ENCODE measurements around the gene ENTHD1. TPM values are rescaled to one million over a fixed set of nuclear protein-coding genes. Genes with fewer than 3 reads are reported as not detected.

ENTHD1 gene
- total and polyA plus RNA-seq, 9 of the 15 experiments (the other 6 are each of a cell fraction or from before 2014, with no cell fraction given) = 0.13 to 0.98 (median 0.35) TPM

DNA sequence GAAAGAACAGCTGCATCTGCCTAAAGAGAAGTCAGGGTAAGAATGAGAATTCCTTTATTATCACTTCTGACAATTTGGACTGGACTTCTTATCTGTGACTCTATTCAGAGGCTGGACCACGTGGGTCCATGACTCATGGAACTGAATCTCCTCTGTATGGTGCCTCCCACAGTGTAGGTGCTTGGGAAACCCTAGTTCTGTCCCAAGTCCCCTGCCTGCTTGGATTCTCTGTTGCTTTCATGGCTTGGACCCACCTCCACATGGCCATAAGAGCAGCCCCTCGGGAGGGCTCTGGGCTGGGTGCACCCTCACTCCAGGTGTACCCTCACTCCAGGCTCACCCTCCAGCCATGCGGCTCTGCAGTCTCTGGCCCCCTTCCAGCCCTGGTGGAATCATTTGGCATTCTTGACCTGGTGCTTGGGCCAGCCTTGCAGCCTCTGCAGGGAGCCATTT is 169.6 kb downstream of the ENTHD1 start (continued):
- peak in 1 of 2 experiments; percentile 18 for TF ChIP-seq E2F6 (IDR thresholded peaks at IDR 0.05; ENCODE audit: borderline replicate concordance in 1 of 2, extremely low read depth in 1 of 2, insufficient read depth in 1 of 2, insufficient read length in 1 of 2, low read depth in 1 of 2, low read length in 1 of 2, poor library complexity in 1 of 2, severe bottlenecking in 1 of 2)
- no peak for TF ChIP-seq WHSC1 (IDR thresholded peaks at IDR 0.05; ENCODE audit: low read length)
- TF ChIP-seq KLF13 (tag; IDR thresholded peaks at IDR 0.05; ENCODE audit: borderline replicate concordance, low read depth) = no peak
- TF ChIP-seq DPF2 (IDR thresholded peaks at IDR 0.05) = peak; percentile 89
- TF ChIP-seq MXI1 (IDR thresholded peaks at IDR 0.05; ENCODE audit: low read depth, low read length) = 0 out of 2 replicates have a peak, but pooled peaks have one; percentile 54
- peak; percentile 92 for TF ChIP-seq JUN (IDR thresholded peaks at IDR 0.05; ENCODE audit: borderline replicate concordance, low read depth, low read length)
- TF ChIP-seq JUN (CRISPR knock-in tag; IDR thresholded peaks at IDR 0.05; ENCODE audit: borderline replicate concordance) = no peak
- no peak for TF ChIP-seq ZNF583 (CRISPR knock-in tag; IDR thresholded peaks at IDR 0.05)
- no peak for TF ChIP-seq KHSRP (IDR thresholded peaks at IDR 0.05)
- no peak for TF ChIP-seq DLX4 (CRISPR knock-in tag; IDR thresholded peaks at IDR 0.05)
- TF ChIP-seq RERE (CRISPR knock-in tag; IDR thresholded peaks at IDR 0.05; ENCODE audit: borderline replicate concordance) = no peak
- TF ChIP-seq NCOA6 (IDR thresholded peaks at IDR 0.05) = no peak
- no peak for TF ChIP-seq SMARCA5 (IDR thresholded peaks at IDR 0.05)
- TF ChIP-seq, protein P1, sequence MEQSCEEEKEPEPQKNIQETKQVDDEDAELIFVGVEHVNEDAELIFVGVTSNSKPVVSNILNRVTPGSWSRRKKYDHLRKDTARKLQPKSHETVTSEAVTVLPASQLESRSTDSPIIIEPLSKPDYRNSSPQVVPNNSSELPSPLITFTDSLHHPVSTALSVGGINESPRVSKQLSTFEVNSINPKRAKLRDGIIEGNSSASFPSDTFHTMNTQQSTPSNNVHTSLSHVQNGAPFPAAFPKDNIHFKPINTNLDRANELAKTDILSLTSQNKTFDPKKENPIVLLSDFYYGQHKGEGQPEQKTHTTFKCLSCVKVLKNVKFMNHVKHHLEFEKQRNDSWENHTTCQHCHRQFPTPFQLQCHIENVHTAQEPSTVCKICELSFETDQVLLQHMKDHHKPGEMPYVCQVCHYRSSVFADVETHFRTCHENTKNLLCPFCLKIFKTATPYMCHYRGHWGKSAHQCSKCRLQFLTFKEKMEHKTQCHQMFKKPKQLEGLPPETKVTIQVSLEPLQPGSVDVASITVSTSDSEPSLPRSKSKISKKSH (CRISPR knock-in tag; IDR thresholded peaks at IDR 0.05) = no peak
- TF ChIP-seq SMC3 (conservative IDR thresholded peaks at IDR 0.05; ENCODE audit: insufficient read depth, low read depth, low read length) = no peak
- TF ChIP-seq MIER1 (IDR thresholded peaks at IDR 0.05; ENCODE audit: low read depth) = no peak
- TF ChIP-seq DIDO1 (tag; IDR thresholded peaks at IDR 0.05; ENCODE audit: low read depth) = no peak
- no peak for TF ChIP-seq ZSCAN32 (CRISPR knock-in tag; IDR thresholded peaks at IDR 0.05)
- TF ChIP-seq HOXB6 (CRISPR knock-in tag; IDR thresholded peaks at IDR 0.05; ENCODE audit: borderline replicate concordance) = no peak
- TF ChIP-seq, protein P2, sequence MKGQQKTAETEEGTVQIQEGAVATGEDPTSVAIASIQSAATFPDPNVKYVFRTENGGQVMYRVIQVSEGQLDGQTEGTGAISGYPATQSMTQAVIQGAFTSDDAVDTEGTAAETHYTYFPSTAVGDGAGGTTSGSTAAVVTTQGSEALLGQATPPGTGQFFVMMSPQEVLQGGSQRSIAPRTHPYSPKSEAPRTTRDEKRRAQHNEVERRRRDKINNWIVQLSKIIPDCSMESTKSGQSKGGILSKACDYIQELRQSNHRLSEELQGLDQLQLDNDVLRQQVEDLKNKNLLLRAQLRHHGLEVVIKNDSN (CRISPR knock-in tag; IDR thresholded peaks at IDR 0.05) = peak; percentile 88

Measured in K562 (cell line).